Measurements from ENCODE around the gene CCL7.

CCL7 gene

GRCh38 chr17:34290586-34290985 is 20.6 kb downstream of the CCL7 start:
- no peak overlapping the region for H3K4me3 ChIP-seq (ENCODE audit: low read length)
- H3K9me3 ChIP-seq (ENCODE audit: insufficient read depth, low read depth, low read length) = no peaks in the 10 kb centered on the region
- 88% methylated on average over 4 of the region's 4 CpGs for WGBS
- H3K9ac ChIP-seq (ENCODE audit: low read depth, low read length) = no peak overlapping the region
- no peaks in the 10 kb centered on the region for H3K36me3 ChIP-seq (ENCODE audit: insufficient read depth, low read length)
- H3K4me1 ChIP-seq (ENCODE audit: insufficient read depth, low read length) = no peaks in the 10 kb centered on the region
- no peak overlapping the region for H3K27ac ChIP-seq (ENCODE audit: low read depth, low read length)
- H3K27me3 ChIP-seq (ENCODE audit: insufficient read depth, low read length) = no peaks in the 10 kb centered on the region

- H3K9me3 ChIP-seq (ENCODE audit: insufficient read depth, low read depth, low read length) = no peaks in the 10 kb centered on the region
- H3K27me3 ChIP-seq (ENCODE audit: insufficient read depth, low read length) = no peaks in the 10 kb centered on the region
- H3K27ac ChIP-seq (ENCODE audit: low read depth, low read length) = no peak overlapping the region
- H3K4me1 ChIP-seq (ENCODE audit: insufficient read depth, low read length) = no peaks in the 10 kb centered on the region
- 93% methylated on average over 6 of the region's 6 CpGs for WGBS
- H3K9ac ChIP-seq (ENCODE audit: low read depth, low read length) = no peak overlapping the region
- H3K4me3 ChIP-seq (ENCODE audit: low read length) = no peak overlapping the region
- H3K36me3 ChIP-seq (ENCODE audit: insufficient read depth, low read length) = no peaks in the 10 kb centered on the region
Measured at GRCh38 chr17:34291721-34292348, 21.8 kb downstream of the CCL7 start.

GRCh38 chr17:34299027-34299426 is 29.0 kb downstream of the CCL7 start:
- Histone ChIP-seq H3K4me1 (ENCODE audit: insufficient read depth, low read length) (no peaks in the 10 kb centered on the region), H3K27ac (ENCODE audit: low read depth, low read length) (no peak overlapping the region)
- WGBS = 93% methylated on average over 2 of the region's 2 CpGs

GRCh38 chr17:34299956-34300577 is 30.0 kb downstream of the CCL7 start:
- H3K9ac ChIP-seq (ENCODE audit: low read depth, low read length) = no peak overlapping the region
- no peak overlapping the region for H3K4me3 ChIP-seq (ENCODE audit: low read length)
- H3K27me3 ChIP-seq (ENCODE audit: insufficient read depth, low read length) = peaks cover 5% of the 10 kb centered on the region; the same call in 1 of the 2 replicates
- WGBS = 97% methylated on average over 3 of the region's 3 CpGs
- no peaks in the 10 kb centered on the region for H3K4me1 ChIP-seq (ENCODE audit: insufficient read depth, low read length)
- H3K9me3 ChIP-seq (ENCODE audit: insufficient read depth, low read depth, low read length) = no peaks in the 10 kb centered on the region
- no peak overlapping the region for H3K27ac ChIP-seq (ENCODE audit: low read depth, low read length)
- no peaks in the 10 kb centered on the region for H3K36me3 ChIP-seq (ENCODE audit: insufficient read depth, low read length)

More at GRCh38 chr17:34299027-34299426, 29.0 kb downstream of the CCL7 start:
- Histone ChIP-seq H3K9me3 (ENCODE audit: insufficient read depth, low read depth, low read length) (no peaks in the 10 kb centered on the region), H3K27me3 (ENCODE audit: insufficient read depth, low read length) (peaks cover 5% of the 10 kb centered on the region; the same call in 1 of the 2 replicates), H3K36me3 (ENCODE audit: insufficient read depth, low read length) (no peaks in the 10 kb centered on the region), H3K4me3 (ENCODE audit: low read length) (no peak overlapping the region), H3K9ac (ENCODE audit: low read depth, low read length) (no peak overlapping the region)

GRCh38 chr17:34300652-34301370 is 30.8 kb downstream of the CCL7 start:
- Histone ChIP-seq H3K9me3 (ENCODE audit: insufficient read depth, low read depth, low read length) (no peaks in the 10 kb centered on the region), H3K27me3 (ENCODE audit: insufficient read depth, low read length) (peaks cover 5% of the 10 kb centered on the region; the same call in 1 of the 2 replicates), H3K4me3 (ENCODE audit: low read length) (no peak overlapping the region), H3K36me3 (ENCODE audit: insufficient read depth, low read length) (no peaks in the 10 kb centered on the region), H3K4me1 (ENCODE audit: insufficient read depth, low read length) (no peaks in the 10 kb centered on the region), H3K9ac (ENCODE audit: low read depth, low read length) (no peak overlapping the region), H3K27ac (ENCODE audit: low read depth, low read length) (no peak overlapping the region)
- WGBS = 93% methylated on average over 3 of the region's 3 CpGs

GRCh38 chr17:34301986-34302385 is 32.0 kb downstream of the CCL7 start:
- H3K27ac ChIP-seq (ENCODE audit: low read depth, low read length) = no peak overlapping the region
- H3K27me3 ChIP-seq (ENCODE audit: insufficient read depth, low read length) = peaks cover 5% of the 10 kb centered on the region; the same call in 1 of the 2 replicates
- no peaks in the 10 kb centered on the region for H3K4me1 ChIP-seq (ENCODE audit: insufficient read depth, low read length)
- no peaks in the 10 kb centered on the region for H3K36me3 ChIP-seq (ENCODE audit: insufficient read depth, low read length)
- H3K9me3 ChIP-seq (ENCODE audit: insufficient read depth, low read depth, low read length) = no peaks in the 10 kb centered on the region
- H3K9ac ChIP-seq (ENCODE audit: low read depth, low read length) = no peak overlapping the region
- 73% methylated on average over 2 of the region's 2 CpGs for WGBS
- no peak overlapping the region for H3K4me3 ChIP-seq (ENCODE audit: low read length)

GRCh38 chr17:34302636-34303035 is 32.6 kb downstream of the CCL7 start:
- no peak overlapping the region for H3K27ac ChIP-seq (ENCODE audit: low read depth, low read length)
- H3K9ac ChIP-seq (ENCODE audit: low read depth, low read length) = no peak overlapping the region
- WGBS = 100% methylated on average over 1 of the region's 1 CpG
- peaks cover 5% of the 10 kb centered on the region; the same call in 1 of the 2 replicates for H3K27me3 ChIP-seq (ENCODE audit: insufficient read depth, low read length)
- no peak overlapping the region for H3K4me3 ChIP-seq (ENCODE audit: low read length)
- H3K4me1 ChIP-seq (ENCODE audit: insufficient read depth, low read length) = no peaks in the 10 kb centered on the region
- H3K9me3 ChIP-seq (ENCODE audit: insufficient read depth, low read depth, low read length) = no peaks in the 10 kb centered on the region
- no peaks in the 10 kb centered on the region for H3K36me3 ChIP-seq (ENCODE audit: insufficient read depth, low read length)

- WGBS = 95% methylated on average over 2 of the region's 2 CpGs
- H3K4me1 ChIP-seq (ENCODE audit: insufficient read depth, low read length) = no peaks in the 10 kb centered on the region
Measured at GRCh38 chr17:34303606-34304005, 33.6 kb downstream of the CCL7 start.

GRCh38 chr17:34305061-34305460 is 35.0 kb downstream of the CCL7 start:
- Histone ChIP-seq H3K27ac (ENCODE audit: low read depth, low read length) (no peak overlapping the region), H3K4me1 (ENCODE audit: insufficient read depth, low read length) (no peaks in the 10 kb centered on the region), H3K9ac (ENCODE audit: low read depth, low read length) (no peak overlapping the region), H3K9me3 (ENCODE audit: insufficient read depth, low read depth, low read length) (no peaks in the 10 kb centered on the region), H3K27me3 (ENCODE audit: insufficient read depth, low read length) (no peaks in the 10 kb centered on the region), H3K36me3 (ENCODE audit: insufficient read depth, low read length) (no peaks in the 10 kb centered on the region), H3K4me3 (ENCODE audit: low read length) (no peak overlapping the region)
- WGBS = 91% methylated on average over 4 of the region's 4 CpGs

More at GRCh38 chr17:34303606-34304005, 33.6 kb downstream of the CCL7 start:
- H3K27me3 ChIP-seq (ENCODE audit: insufficient read depth, low read length) = peaks cover 2% of the 10 kb centered on the region; the same call in 1 of the 2 replicates
- no peak overlapping the region for H3K27ac ChIP-seq (ENCODE audit: low read depth, low read length)
- no peaks in the 10 kb centered on the region for H3K9me3 ChIP-seq (ENCODE audit: insufficient read depth, low read depth, low read length)
- no peak overlapping the region for H3K9ac ChIP-seq (ENCODE audit: low read depth, low read length)
- H3K4me3 ChIP-seq (ENCODE audit: low read length) = no peak overlapping the region
- H3K36me3 ChIP-seq (ENCODE audit: insufficient read depth, low read length) = no peaks in the 10 kb centered on the region

GRCh38 chr17:34305606-34306005 is 35.6 kb downstream of the CCL7 start:
- no peaks in the 10 kb centered on the region for H3K4me1 ChIP-seq (ENCODE audit: insufficient read depth, low read length)

GRCh38 chr17:34306466-34306865 is 36.4 kb downstream of the CCL7 start:
- WGBS = 73% methylated on average over 3 of the region's 3 CpGs
- Histone ChIP-seq H3K27me3 (ENCODE audit: insufficient read depth, low read length) (no peaks in the 10 kb centered on the region), H3K4me3 (ENCODE audit: low read length) (no peak overlapping the region), H3K27ac (ENCODE audit: low read depth, low read length) (no peak overlapping the region), H3K9me3 (ENCODE audit: insufficient read depth, low read depth, low read length) (no peaks in the 10 kb centered on the region), H3K36me3 (ENCODE audit: insufficient read depth, low read length) (no peaks in the 10 kb centered on the region), H3K9ac (ENCODE audit: low read depth, low read length) (no peak overlapping the region), H3K4me1 (ENCODE audit: insufficient read depth, low read length) (no peaks in the 10 kb centered on the region)

More at GRCh38 chr17:34305606-34306005, 35.6 kb downstream of the CCL7 start:
- H3K4me3 ChIP-seq (ENCODE audit: low read length) = no peak overlapping the region
- H3K36me3 ChIP-seq (ENCODE audit: insufficient read depth, low read length) = no peaks in the 10 kb centered on the region
- no peak overlapping the region for H3K27ac ChIP-seq (ENCODE audit: low read depth, low read length)
- H3K9ac ChIP-seq (ENCODE audit: low read depth, low read length) = no peak overlapping the region
- H3K9me3 ChIP-seq (ENCODE audit: insufficient read depth, low read depth, low read length) = no peaks in the 10 kb centered on the region
- no peaks in the 10 kb centered on the region for H3K27me3 ChIP-seq (ENCODE audit: insufficient read depth, low read length)
